Adipose tissue (tissue), 3 donors: ENCODE results near the gene CLRN1. TPM values are rescaled to one million over a fixed set of nuclear protein-coding genes. Genes with fewer than 3 reads are reported as not detected.
"Not testable (repeated sequence)": the region's sequence is repeated elsewhere in the genome, so short reads cannot be mapped to it uniquely, and the experiment has no call there.

Experiments
- H3K27ac ChIP-seq: one replicate; pipeline ENCODE4 v1.5.1; 2013; ENCODE audit warnings: low read depth, low read length
- WGBS, 3 donors: extraction: QIAGEN DNeasy Blood & Tissue Kit; methylation state at CpG; one replicate each; pipeline ENCODE4 v1.1.7; 2013; 5-methylcytosine and 5-hydroxymethylcytosine counted together
- polyA plus RNA-seq, 3 donors: library from polyadenylated mRNA; stranded (reverse); fragments of 200-250 nt; gene quantifications; one replicate each; pipeline ENCODE4 v1.2.3, GENCODE V29; 2013
- donor health status: healthy with polysubstance abuse.
- donor health status: Bipolar disorder and iron deficiency.
- donor health status: healthy.

CLRN1 gene
- polyA plus RNA-seq: not detected

- 55 to 73% (median 63%) methylated on average over 18 of the region's 18 CpGs for WGBS, 3 donors
- no peak within 1 kb of the TSS for H3K27ac ChIP-seq
Observed at GRCh38 chr3:150972366-150973071, at the start of gene CLRN1. Gene CLRN1, minus strand, starts transcription at chr3:150972727. Its CDS starts 19 bp downstream, at chr3:150972708.

DNA sequence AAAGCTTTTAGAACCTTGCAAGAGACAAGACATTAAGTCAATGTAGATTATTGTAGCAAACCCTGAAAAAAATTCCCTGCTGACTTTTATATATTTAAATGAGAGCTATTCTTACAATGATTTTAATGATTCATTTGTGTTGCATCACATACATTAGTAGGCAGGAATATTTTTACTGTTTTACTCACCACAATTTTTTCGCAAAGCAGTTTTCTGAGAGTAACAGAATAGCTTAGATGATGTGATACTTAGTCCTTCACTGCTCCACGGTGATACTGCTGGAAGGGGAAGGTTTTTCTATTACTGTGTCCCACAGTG, 43.9 kb upstream of the CLRN1 start:
- no peak overlapping the region for H3K27ac ChIP-seq
- WGBS, 3 donors: 62 to 80% (median 64%) methylated on average over 2 of the region's 2 CpGs

- 41 to 72% (median 51%) methylated on average over 3 of the region's 3 CpGs for WGBS, 3 donors
- H3K27ac ChIP-seq: no peak overlapping the region
Observed at GRCh38 chr3:151015767-151016477, 43.4 kb upstream of the CLRN1 start.

- no peak overlapping the region for H3K27ac ChIP-seq
- 76 to 88% (median 83%) methylated on average over 5 of the region's 5 CpGs for WGBS, 3 donors
Observed at GRCh38 chr3:151015181-151015580, 42.7 kb upstream of the CLRN1 start.

DNA sequence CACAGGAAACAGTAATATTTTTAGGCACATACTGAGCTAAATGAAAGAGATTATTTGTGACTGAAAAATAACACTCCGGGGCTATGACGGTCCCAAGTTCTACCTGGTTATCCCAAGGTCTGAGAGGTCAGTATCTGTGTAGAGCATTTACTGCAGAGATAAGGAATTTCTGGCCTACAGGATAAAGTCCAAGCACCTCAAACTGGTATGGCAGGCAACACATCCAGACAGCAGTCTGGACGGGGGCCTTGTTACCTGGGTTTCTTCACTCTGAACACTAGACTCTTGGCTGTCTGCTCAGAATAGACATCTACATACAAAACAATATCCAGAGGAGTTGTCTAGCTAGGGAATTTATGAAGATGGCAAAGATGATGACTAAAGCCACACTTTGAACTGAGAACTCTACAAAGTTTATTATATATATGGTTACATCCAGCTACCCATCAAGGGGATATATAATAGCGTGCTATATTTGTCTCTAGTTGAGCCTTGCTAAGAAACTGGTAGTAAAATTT, 42.0 kb upstream of the CLRN1 start:
- 49 to 70% (median 63%) methylated on average over 4 of the region's 4 CpGs for WGBS, 3 donors
- H3K27ac ChIP-seq: no peak overlapping the region

GRCh38 chr3:151012753-151013152, 40.2 kb upstream of the CLRN1 start:
- no peak overlapping the region for H3K27ac ChIP-seq
- WGBS, 3 donors: 69 to 97% (median 92%) methylated on average over 3 of the region's 3 CpGs

GRCh38 chr3:151011427-151011826, 38.9 kb upstream of the CLRN1 start:
- 23 to 29% (median 29%) methylated on average over 4 of the region's 4 CpGs for WGBS, 3 donors
- no peak overlapping the region for H3K27ac ChIP-seq

DNA sequence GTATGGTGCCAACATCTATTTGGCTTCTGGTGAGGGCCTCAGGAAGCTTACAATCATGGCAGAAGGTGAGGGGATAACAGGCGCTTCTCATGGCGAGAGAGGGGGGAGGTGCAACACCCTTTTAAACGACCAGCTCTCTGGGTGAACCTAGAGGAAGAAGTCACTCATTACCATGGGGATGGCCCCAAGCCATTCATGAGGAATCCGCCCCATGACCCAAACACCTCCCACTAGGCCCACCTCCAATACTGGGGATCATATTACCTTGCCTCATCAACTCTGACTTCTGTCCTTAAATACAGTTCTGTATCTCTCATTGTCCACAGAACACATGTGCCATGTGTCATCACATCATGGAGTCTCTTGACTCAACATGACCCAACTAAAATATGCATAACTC, 37.5 kb upstream of the CLRN1 start:
- 71 to 84% (median 75%) methylated on average over 4 of the region's 4 CpGs for WGBS, 3 donors

DNA sequence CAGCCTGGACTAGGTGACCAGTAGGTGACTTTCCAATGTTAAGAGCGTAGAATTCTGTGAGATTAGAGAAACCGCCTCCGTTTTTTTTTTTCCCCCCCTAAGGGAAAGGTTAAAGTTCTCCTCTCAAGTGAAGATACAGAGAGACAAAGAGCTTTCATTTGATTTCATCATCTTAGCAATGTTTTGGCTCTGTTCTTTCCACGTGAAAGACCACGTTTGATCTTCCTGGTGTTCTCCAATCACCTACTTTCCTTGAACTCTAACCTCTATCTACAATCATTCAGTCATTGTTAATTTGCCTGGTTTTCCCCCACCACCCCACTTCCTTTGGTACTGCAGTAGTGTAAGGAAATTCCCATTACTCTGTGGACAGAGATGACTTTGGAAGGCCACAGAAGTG, 36.9 kb upstream of the CLRN1 start:
- 76 to 90% (median 88%) methylated on average over 5 of the region's 5 CpGs for WGBS, 3 donors
- no peak overlapping the region for H3K27ac ChIP-seq

More for the DNA sequence above, 37.5 kb upstream of the CLRN1 start:
- no peak overlapping the region for H3K27ac ChIP-seq

DNA sequence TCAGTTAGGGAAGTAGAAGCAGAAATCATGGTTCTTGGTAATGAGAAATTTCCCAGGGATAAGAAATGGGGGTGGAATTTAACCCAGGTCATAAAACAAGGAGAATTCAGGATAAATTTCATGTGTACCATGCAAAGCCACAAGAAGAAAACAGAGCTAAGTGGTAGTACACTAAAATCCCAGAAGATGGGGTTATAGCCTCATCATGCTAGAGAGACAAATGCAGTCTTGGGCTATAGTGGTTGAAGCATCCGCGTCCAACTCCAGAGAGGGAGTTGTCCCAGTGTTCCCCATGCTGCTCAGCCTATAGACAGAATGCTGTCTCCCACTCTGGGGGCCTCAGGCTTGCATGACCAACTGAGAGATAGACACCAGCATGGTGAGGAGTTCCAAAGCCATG, 36.2 kb upstream of the CLRN1 start:
- H3K27ac ChIP-seq: no peak overlapping the region
- 37 to 52% (median 46%) methylated on average over 2 of the region's 2 CpGs for WGBS, 3 donors

DNA sequence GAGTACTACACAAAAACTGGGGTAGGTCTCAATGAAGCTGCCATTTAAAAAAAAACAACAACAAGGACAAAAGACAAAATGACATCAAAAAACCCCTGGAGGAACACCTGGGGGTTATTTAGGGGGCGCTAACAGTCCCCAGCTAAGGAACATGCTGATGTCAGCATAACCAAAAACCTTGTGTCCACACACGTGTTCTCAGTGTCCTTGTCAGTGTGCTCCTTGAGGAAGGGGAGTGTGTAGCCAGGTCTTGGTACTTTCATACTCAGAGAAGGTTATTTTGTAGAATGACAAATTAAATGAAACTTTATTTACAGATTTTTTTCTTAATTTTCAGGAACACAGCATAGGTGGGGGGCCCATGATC, 31.2 kb upstream of the CLRN1 start:
- H3K27ac ChIP-seq: no peak overlapping the region
- WGBS, 3 donors: 77 to 87% (median 84%) methylated on average over 2 of the region's 2 CpGs

DNA sequence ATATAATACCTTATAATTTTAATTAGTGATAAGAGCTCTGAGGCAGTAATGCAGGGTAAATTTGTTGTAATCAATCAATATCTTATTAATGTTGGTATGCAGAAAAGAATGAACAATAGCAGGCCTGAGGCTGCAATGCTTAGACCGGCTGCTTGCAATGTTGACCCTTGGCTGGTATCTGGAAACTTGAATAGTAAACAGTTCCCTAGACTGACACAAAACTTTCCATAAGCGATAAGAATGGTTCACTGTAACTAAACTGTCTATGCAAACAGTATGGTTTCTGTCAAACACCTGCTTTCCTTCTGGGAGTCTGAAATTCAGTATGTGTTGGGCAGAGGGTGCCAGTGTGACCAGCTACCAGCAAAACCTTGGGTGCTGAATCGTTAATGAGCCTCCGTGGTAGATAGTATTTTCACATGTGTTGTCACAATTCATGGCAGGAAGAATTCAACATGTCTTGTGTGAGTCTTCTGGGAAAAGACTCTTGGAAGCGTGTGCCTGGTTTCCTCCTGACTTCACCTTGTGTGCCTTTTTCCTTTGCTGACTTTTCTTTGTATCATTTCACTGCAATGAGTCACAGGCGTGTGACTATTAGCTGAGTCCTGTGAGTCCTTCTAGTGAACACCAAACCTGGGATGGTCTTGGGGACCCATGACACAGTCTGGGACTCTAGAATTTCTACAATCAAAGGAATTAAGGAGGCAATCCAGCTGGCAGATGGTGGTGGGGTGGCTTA, 30.7 kb upstream of the CLRN1 start:
- H3K27ac ChIP-seq: no peak overlapping the region
- WGBS, 3 donors: 40 to 83% (median 69%) methylated on average over 6 of the region's 6 CpGs

DNA sequence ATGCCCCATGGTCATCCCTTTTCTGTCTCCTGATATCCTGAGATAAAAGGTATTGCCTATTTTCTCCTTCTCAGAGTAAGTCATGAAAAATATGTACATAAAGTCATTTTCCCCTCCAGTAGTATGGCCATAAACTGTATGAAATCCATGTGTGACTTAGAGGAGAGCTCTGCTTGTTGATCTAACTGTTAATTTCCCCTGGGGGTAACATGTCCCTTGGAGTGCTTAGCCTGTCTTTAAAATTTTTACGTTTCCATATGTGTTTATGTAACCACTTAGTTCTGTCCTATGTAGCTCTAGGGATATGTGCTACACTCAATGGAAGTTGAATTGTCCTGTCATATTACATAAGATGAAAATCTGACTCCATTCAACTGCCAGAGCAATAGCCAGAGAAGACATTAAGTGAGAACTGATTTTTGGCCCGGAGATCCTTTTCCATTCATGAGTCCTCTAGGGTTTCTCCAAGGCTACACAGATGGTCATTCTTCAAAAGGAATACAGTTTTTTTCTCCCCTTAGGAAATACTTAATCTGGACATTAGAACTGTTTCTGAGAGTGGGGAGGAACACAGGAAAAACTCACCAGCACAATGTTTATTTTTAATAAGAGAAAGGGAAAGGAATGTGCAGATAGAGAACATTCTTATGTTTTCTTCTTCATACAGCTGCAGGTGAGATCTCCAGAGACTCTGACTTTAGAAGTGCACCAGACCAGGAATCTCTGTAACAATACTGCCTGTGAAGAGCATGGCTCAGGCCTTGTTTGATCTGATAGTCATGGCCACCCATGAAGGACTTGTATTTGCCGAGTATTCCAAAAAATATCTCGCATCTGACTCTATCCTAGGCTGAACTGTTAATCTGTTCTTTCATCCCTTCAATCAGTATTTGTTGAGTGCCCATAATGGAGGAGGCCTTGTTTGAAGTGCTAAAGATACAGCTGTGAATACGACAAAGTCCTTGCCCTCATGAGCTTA, 29.8 kb upstream of the CLRN1 start:
- 74 to 80% (median 78%) methylated on average over 5 of the region's 5 CpGs for WGBS, 3 donors
- H3K27ac ChIP-seq: no peak overlapping the region

DNA sequence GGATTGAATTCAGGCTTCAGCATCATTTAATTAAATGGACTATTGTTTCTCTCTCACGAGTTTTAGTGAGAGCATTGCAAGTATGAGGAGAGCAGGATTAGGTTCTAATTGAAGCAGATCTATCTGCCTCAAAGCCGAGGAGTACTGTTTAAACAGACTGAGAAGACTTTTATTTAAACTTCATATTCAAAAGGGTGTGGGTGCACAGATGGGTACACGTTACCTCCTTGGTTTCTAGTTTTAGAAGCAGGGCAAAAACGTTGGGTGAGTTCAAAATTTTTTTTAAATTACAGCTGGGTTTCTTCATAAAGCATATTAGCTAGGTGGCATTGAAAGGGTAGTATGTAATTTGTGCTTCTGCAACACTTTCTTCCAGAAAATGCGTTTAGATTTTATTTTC, 26.5 kb upstream of the CLRN1 start:
- no peak overlapping the region for H3K27ac ChIP-seq
- WGBS, 3 donors: 49 to 73% (median 73%) methylated on average over 5 of the region's 5 CpGs

GRCh38 chr3:150996731-150997130, 24.2 kb upstream of the CLRN1 start:
- no peak overlapping the region for H3K27ac ChIP-seq

DNA sequence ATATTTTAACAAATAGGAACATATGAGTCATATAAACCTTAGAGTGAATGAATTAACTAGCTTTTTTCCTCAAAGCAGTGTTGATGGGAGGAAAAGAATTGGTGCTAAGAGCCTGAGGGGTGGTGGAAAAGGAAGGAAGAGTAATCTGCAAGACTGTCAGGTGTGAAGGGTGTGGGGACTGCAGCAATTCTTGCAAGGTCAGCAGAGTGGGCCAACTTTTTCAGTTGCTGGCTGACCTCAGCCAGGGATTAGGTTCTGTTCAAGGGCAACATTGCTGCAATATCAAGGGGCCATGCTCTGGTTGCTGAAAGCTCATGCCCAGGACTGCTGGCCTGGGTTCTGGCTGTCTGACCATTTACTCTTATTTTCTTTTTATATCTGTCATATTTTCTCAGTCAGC, 23.0 kb upstream of the CLRN1 start:
- H3K27ac ChIP-seq: no peak overlapping the region

DNA sequence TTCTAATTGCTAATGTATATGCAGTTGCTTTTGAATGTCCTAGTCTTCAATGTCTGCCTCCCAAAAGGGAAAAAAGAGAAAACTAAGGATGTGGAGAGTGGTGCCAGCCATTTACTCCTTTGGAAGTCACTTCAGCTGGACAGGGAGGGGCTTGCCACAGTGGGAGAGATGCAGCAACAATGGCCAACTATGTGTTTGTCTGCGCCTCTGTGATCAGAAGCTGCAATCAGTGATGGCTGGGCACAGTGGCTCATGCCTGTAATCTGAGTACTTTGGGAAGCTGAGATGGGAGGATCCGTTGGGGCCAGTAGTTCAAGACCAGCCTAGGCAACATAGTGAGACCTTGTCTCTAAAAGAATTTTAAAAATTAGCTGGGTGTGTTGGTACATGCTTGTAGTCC, 16.7 kb upstream of the CLRN1 start:
- 74 to 77% (median 77%) methylated on average over 2 of the region's 2 CpGs for WGBS, 3 donors
- H3K27ac ChIP-seq: no peak overlapping the region

GRCh38 chr3:150988395-150988794, 15.9 kb upstream of the CLRN1 start:
- H3K27ac ChIP-seq: not testable (repeated sequence)
- WGBS, 3 donors: 73 to 93% (median 93%) methylated on average over 1 of the region's 1 CpG
